K562 (cell line): Measurements from ENCODE around the gene TTLL11.

Experiments used
- CEBPB ChIP-seq: fragments of 450-650 bp; IDR thresholded peaks from 2 replicates; pipeline ENCODE4 v1.6.1; 2016; ENCODE audit warnings: missing genetic modification characterization, missing compliant biosample characterization
- E2F6 ChIP-seq, 2 experiments: IDR thresholded peaks; 2 replicates each; pipeline ENCODE4 v1.6.1; 2011; ENCODE audit warnings: borderline replicate concordance in 1 of 2, control low read depth in 1 of 2, low read depth in 1 of 2, low read length in 1 of 2, mild to moderate bottlenecking in 1 of 2, mixed read lengths in 1 of 2, moderate library complexity in 1 of 2; ENCODE audit not compliant: insufficient read depth in 1 of 2, insufficient read length in 1 of 2, poor library complexity in 1 of 2, severe bottlenecking in 1 of 2; ENCODE audit errors: extremely low read depth in 1 of 2
- JUND ChIP-seq, 2 experiments: IDR thresholded peaks; 2 replicates in 1 of 2; 3 replicates in 1 of 2; pipeline ENCODE4 v1.6.1; 2011; ENCODE audit warnings: borderline replicate concordance in 2 of 2, low read depth in 2 of 2, low read length in 2 of 2, improper control_type of control experiment in 1 of 2, missing biosample characterization in 1 of 2, missing genetic modification characterization in 1 of 2, missing genetic modification reagents in 1 of 2
- MED1 ChIP-seq: sonication (generic); formaldehyde crosslinking; IDR thresholded peaks from 2 replicates; pipeline ENCODE4 v1.8.1; 2023; ENCODE audit warnings: missing genetic modification reagents, borderline replicate concordance
- NFXL1 ChIP-seq: fragments of 450-650 bp; formaldehyde crosslinking; IDR thresholded peaks from 2 replicates; pipeline ENCODE4 v1.4.0; 2021; ENCODE audit warnings: mild to moderate bottlenecking
- NFYB ChIP-seq: IDR thresholded peaks from 2 replicates; pipeline ENCODE4 v1.6.1; 2011; ENCODE audit warnings: mild to moderate bottlenecking, moderate library complexity; ENCODE audit not compliant: insufficient read length; ENCODE audit errors: extremely low read depth
- POLR2A ChIP-seq: fragments of 450-650 bp; conservative IDR thresholded peaks from 2 replicates; pipeline ENCODE4 v1.6.1; 2016
- SMARCC2 ChIP-seq: fragments of 450-650 bp; IDR thresholded peaks from 2 replicates; pipeline ENCODE4 v1.6.1; 2017; ENCODE audit warnings: antibody characterized with exemption, moderate library complexity, mild to moderate bottlenecking, low read depth
- ZNF232 ChIP-seq: sonication (generic); formaldehyde crosslinking; IDR thresholded peaks from 2 replicates; pipeline ENCODE4 v1.8.0; 2022; ENCODE audit warnings: mild to moderate bottlenecking, missing genetic modification reagents
- ZNF431 ChIP-seq: sonication (generic); formaldehyde crosslinking; IDR thresholded peaks from 2 replicates; pipeline ENCODE4 v1.8.0; 2022; ENCODE audit warnings: mild to moderate bottlenecking, missing genetic modification reagents
- TF ChIP-seq, protein P1 (sequence below), 3 experiments: IDR thresholded peaks in 2 of 3; conservative IDR thresholded peaks in 1 of 3; 2 replicates each; pipeline ENCODE4 v1.5.1; 2011 to 2012; ENCODE audit warnings: low read length in 3 of 3, mild to moderate bottlenecking in 3 of 3, control low read depth in 2 of 3, improper control_type of control experiment in 1 of 3, inconsistent platforms in 1 of 3, low read depth in 1 of 3, mixed read lengths in 1 of 3, moderate library complexity in 1 of 3; ENCODE audit not compliant: insufficient read depth in 2 of 3

DNA sequence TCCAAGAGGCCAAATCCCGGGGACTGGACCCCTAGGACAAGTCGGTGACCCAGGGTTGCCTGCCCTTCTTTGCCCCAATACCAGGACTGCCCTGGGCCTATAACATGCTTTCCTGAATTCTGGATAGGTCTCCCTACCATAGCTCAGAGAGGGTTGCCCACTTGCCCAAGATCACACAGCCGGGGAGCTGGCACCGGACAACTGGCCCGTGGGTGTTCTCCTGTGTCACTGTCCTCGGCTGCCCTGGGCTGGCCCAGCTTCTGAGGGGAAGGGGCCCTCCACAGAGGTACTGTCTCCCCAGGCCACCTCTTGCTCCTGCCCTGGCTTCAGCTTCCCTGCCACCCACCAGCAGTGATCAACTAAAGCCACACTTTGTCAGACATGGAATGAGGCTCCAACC, 28.8 kb upstream of the TTLL11 start:
- TF ChIP-seq NFYB = no peak
- TF ChIP-seq CEBPB (tag) = no peak
- TF ChIP-seq SMARCC2 = no peak
- TF ChIP-seq, protein P1, sequence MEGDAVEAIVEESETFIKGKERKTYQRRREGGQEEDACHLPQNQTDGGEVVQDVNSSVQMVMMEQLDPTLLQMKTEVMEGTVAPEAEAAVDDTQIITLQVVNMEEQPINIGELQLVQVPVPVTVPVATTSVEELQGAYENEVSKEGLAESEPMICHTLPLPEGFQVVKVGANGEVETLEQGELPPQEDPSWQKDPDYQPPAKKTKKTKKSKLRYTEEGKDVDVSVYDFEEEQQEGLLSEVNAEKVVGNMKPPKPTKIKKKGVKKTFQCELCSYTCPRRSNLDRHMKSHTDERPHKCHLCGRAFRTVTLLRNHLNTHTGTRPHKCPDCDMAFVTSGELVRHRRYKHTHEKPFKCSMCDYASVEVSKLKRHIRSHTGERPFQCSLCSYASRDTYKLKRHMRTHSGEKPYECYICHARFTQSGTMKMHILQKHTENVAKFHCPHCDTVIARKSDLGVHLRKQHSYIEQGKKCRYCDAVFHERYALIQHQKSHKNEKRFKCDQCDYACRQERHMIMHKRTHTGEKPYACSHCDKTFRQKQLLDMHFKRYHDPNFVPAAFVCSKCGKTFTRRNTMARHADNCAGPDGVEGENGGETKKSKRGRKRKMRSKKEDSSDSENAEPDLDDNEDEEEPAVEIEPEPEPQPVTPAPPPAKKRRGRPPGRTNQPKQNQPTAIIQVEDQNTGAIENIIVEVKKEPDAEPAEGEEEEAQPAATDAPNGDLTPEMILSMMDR (IDR thresholded peaks at IDR 0.05 in 2 of 3, conservative IDR thresholded peaks at IDR 0.05 in 1 of 3; ENCODE audit: insufficient read depth in 2 of 3, low read depth in 1 of 3, low read length in 3 of 3) = no peak
- no peak for TF ChIP-seq POLR2A
- no peak for TF ChIP-seq E2F6 (IDR thresholded peaks at IDR 0.05; ENCODE audit: borderline replicate concordance in 1 of 2, extremely low read depth in 1 of 2, insufficient read depth in 1 of 2, insufficient read length in 1 of 2, low read depth in 1 of 2, low read length in 1 of 2, poor library complexity in 1 of 2, severe bottlenecking in 1 of 2)
- TF ChIP-seq ZNF232 (CRISPR knock-in tag) = no peak
- TF ChIP-seq NFXL1 (CRISPR knock-in tag) = no peak
- TF ChIP-seq JUND (IDR thresholded peaks at IDR 0.05; ENCODE audit: borderline replicate concordance, low read depth, low read length) = no peak
- no peak for TF ChIP-seq JUND (tag; IDR thresholded peaks at IDR 0.05; ENCODE audit: borderline replicate concordance, low read depth, low read length)
- no peak for TF ChIP-seq MED1 (CRISPR knock-in tag)
- no peak for TF ChIP-seq ZNF431
